GM12874 (cell line): ENCODE results near the gene ULK2.

Experiments used
- CTCF ChIP-seq: IDR thresholded peaks from 2 replicates; pipeline ENCODE4 v1.5.1; 2011; ENCODE audit warnings: low read depth, mild to moderate bottlenecking, control low read depth, low read length, moderate library complexity; ENCODE audit not compliant: insufficient read depth

The ULK2 gene

DNA sequence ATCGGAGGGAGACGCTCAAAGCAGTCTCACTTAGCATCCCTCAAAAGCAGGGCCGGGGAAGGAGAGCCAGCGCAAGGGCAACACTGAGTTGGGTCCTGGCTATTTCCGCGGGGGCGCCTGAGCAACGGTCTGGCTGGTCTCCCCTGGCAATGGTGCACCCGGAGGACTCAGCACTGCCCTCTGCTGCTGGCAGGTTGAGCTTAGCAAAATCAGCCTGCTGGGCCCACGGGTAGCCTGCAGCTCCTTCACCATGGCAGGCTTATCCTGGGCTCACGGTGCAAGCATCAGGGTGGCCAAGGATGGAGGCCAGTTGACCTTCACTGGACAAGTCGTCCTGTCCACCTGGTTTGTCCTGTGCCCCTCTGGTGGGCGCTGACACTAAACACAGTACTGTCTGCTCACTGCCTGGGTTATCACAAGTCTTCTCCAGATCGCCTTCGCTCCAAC is 105.2 kb downstream of the ULK2 start:
- peak; percentile 90 for TF ChIP-seq CTCF

GRCh38 chr17:19760746-19761145 is 107.0 kb downstream of the ULK2 start:
- TF ChIP-seq CTCF: no peak

DNA sequence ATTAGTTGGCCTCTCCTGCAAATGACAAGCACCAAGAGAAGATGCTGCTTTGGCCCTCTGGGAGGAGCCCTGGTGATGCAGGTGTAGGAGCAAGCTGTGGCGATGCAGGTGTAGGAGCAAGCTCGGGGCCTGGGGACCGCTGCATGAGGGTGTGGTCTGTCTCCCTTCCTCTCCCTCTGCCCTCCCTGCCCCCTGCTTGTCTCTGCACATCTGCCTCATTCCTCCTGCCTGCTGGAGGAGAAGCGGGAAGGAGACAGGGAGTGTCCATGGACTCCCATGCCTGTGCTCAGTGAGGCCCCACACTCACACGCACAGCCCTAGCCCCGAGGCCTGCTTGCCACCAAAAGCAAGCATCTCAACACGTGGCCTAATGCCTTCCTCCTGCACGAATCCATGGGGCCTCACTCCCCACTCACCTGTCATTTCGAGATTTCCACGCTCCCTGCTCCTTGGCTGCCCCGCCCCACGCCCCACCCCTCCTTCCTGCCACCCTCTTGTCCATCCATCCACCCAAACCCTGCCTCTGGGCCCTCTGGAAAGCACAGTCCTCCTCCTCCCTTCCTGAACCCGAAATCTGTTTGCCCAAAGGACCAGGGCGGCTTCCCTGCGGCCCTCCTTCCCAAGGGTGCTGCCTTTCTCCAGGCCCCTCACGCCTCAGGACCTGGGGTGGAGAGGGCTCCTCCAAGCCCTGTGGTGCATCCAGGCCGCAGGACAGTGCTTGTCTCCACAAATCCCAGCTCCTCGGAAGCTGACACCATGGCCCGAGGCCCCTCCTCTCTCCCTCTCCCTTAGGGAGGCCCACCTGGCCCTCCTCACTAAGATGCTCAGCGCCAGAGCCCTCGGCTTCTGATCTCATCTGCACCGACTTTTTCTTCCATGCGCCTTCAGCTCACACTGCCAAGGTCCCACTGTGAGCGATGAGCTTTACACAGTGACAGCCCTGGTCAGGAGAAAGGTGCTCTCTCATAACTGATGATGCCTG is 107.9 kb downstream of the ULK2 start:
- no peak for TF ChIP-seq CTCF

- no peak for TF ChIP-seq CTCF
Measured at GRCh38 chr17:19757536-19758180, 110.1 kb downstream of the ULK2 start.

DNA sequence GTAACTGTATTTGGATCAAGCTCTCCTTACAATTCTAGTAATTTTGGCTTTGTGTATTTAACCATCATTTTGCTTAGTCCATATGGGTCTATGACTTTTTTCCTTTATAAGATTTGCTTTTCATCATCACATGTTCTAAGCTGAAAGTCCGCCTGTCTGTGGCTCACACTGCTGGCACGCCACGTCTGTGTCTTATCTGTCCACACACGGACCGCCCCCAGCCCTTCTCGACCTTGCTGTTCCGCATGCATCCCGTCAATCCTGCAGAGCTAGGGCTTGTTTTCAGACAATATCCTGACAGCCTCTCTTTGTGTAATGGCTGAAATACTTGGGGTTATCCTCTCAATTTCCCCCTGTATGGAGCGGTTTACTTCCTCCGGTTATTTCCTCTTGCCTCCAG is 111.2 kb downstream of the ULK2 start:
- TF ChIP-seq CTCF: no peak

- no peak for TF ChIP-seq CTCF
Measured at GRCh38 chr17:19755821-19756510, 111.8 kb downstream of the ULK2 start.

DNA sequence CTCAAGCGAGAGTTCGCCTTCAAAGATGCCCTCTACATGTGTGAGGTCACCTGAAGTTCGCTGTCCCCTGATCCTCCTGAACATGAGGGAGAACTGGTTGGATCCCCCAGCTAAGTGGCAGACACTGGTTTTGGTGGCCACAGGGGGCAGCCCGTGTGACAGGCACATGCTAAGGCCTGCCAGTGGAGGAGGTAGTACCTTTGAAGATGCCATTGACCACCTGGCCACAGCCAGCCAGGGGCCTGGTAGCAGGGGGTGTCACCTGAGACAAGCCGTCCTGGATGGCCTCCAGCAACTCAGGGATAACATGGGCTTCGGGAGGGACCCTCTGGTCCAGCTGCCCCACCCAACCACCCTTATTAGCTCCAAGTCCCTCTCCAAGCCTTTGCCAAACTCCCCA is 112.3 kb downstream of the ULK2 start:
- TF ChIP-seq CTCF: no peak
